ENCODE data around the gene RALGAPA1. TPM values are rescaled to one million over a fixed set of nuclear protein-coding genes. Genes with fewer than 3 reads are reported as not detected.
"Not testable (repeated sequence)": the region's sequence is repeated elsewhere in the genome, so short reads cannot be mapped to it uniquely, and the experiment has no call there.

Gene RALGAPA1
- polyA plus RNA-seq, 1 donor (not counting 4 experiments of a cell fraction or from before 2014, with no cell fraction given), result 12.1 TPM

DNA sequence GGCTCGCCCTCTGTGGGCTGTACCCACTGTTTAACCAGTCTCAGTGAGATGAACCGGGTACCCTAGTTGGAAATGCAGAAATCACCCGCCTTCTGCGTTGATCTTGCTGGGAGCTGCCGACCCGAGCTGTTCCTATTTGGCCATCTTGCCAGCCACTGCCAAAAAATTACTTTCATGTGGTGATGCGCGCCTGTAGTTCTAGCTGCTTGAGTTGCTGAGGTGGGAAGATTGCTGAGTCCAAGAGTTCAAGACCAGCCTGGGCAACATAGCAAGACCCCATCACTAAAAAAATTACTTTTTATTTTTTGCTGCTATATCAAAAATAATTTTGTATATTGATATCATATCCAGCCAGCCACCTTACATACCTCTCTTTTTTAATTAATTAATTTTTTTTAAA, 35.4 kb upstream of the RALGAPA1 start:
- FAIRE-seq (no peak), DNase-seq (ENCODE audit: low read depth, low spot score) (no peak)
- no peaks in the 10 kb centered on the region for H3K9me1 ChIP-seq (ENCODE audit: control insufficient read depth, extremely low read depth, insufficient read depth, low read length)
- H3K9ac ChIP-seq (ENCODE audit: control insufficient read depth, extremely low read depth, insufficient read depth, low read length), result no peak overlapping the region
- no peak overlapping the region for H3K27ac ChIP-seq (ENCODE audit: control insufficient read depth, insufficient read depth, low read length)
- H3K9me3 ChIP-seq (ENCODE audit: control insufficient read depth, low read depth, low read length), result no peaks in the 10 kb centered on the region
- H3K27me3 ChIP-seq (ENCODE audit: control insufficient read depth, extremely low read depth, insufficient read depth, low read length), result no peaks in the 10 kb centered on the region
- H3K4me1 ChIP-seq (ENCODE audit: control insufficient read depth, extremely low read depth, insufficient read depth, low read length), result no peaks in the 10 kb centered on the region
- no peaks in the 10 kb centered on the region for H4K20me1 ChIP-seq (ENCODE audit: control insufficient read depth, extremely low read depth, insufficient read depth, low read length)
- no peaks in the 10 kb centered on the region for H3K79me2 ChIP-seq (ENCODE audit: control insufficient read depth, insufficient read depth, low read length)
- no peak overlapping the region for H3K4me2 ChIP-seq (ENCODE audit: control insufficient read depth, extremely low read depth, insufficient read depth, low read depth, low read length)
- dilution Hi-C loops (cut with MboI; ENCODE audit: extremely low pct_ligation_motif_present, low sequenced_read_pairs), result no loop called here
- no peak for TF ChIP-seq EZH2 (IDR thresholded peaks at IDR 0.05; ENCODE audit: low read length)
- TF ChIP-seq, protein P1, sequence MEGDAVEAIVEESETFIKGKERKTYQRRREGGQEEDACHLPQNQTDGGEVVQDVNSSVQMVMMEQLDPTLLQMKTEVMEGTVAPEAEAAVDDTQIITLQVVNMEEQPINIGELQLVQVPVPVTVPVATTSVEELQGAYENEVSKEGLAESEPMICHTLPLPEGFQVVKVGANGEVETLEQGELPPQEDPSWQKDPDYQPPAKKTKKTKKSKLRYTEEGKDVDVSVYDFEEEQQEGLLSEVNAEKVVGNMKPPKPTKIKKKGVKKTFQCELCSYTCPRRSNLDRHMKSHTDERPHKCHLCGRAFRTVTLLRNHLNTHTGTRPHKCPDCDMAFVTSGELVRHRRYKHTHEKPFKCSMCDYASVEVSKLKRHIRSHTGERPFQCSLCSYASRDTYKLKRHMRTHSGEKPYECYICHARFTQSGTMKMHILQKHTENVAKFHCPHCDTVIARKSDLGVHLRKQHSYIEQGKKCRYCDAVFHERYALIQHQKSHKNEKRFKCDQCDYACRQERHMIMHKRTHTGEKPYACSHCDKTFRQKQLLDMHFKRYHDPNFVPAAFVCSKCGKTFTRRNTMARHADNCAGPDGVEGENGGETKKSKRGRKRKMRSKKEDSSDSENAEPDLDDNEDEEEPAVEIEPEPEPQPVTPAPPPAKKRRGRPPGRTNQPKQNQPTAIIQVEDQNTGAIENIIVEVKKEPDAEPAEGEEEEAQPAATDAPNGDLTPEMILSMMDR (optimal IDR thresholded peaks at IDR 0.05 in 1 of 3, IDR thresholded peaks at IDR 0.05 in 1 of 3, conservative IDR thresholded peaks at IDR 0.05 in 1 of 3; ENCODE audit: extremely low read depth in 1 of 3, insufficient read depth in 2 of 3, low read length in 3 of 3), result no peak
- peaks cover 0 to 4% of the 10 kb centered on the region in 2 experiments for H3K36me3 ChIP-seq (ENCODE audit: control insufficient read depth in 2 of 2, extremely low read depth in 1 of 2, insufficient read depth in 2 of 2, low read length in 2 of 2)
- no peak overlapping the region for H3K4me3 ChIP-seq (ENCODE audit: control insufficient read depth in 2 of 3, extremely low read depth in 1 of 3, insufficient read depth in 2 of 3, low read depth in 1 of 3, low read length in 3 of 3)
- no peak overlapping the region for H2AFZ ChIP-seq (ENCODE audit: control insufficient read depth, low read length)

DNA sequence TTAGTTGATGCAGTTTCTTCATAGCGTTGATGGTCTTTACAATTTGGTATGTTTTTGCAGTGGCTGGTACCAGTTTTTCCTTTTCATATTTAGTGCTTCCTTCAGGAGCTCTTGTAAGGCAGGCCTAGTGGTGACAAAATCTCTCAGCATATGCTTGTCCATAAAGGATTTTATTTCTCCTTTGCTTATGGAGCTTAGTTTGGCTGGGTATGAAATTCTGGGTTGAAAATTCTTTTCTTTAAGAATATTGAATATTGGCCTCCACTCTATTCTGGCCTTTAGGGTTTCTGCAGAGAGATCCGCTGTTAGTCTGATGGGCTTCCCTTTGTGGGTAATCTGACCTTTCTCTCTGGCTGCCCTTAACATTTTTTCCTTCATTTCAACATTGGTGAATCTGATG, 33.1 kb upstream of the RALGAPA1 start:
- H2AFZ ChIP-seq (ENCODE audit: control insufficient read depth, low read length); H3K9me1 ChIP-seq (ENCODE audit: control insufficient read depth, extremely low read depth, insufficient read depth, low read length); H3K4me3 ChIP-seq (ENCODE audit: control insufficient read depth in 2 of 3, extremely low read depth in 1 of 3, insufficient read depth in 2 of 3, low read depth in 1 of 3, low read length in 3 of 3); H3K9ac ChIP-seq (ENCODE audit: control insufficient read depth, extremely low read depth, insufficient read depth, low read length); FAIRE-seq; H4K20me1 ChIP-seq (ENCODE audit: control insufficient read depth, extremely low read depth, insufficient read depth, low read length); H3K4me2 ChIP-seq (ENCODE audit: control insufficient read depth, extremely low read depth, insufficient read depth, low read depth, low read length); H3K27me3 ChIP-seq (ENCODE audit: control insufficient read depth, extremely low read depth, insufficient read depth, low read length); DNase-seq (ENCODE audit: low read depth, low spot score); H3K79me2 ChIP-seq (ENCODE audit: control insufficient read depth, insufficient read depth, low read length); H3K27ac ChIP-seq (ENCODE audit: control insufficient read depth, insufficient read depth, low read length); dilution Hi-C loops (cut with MboI; ENCODE audit: extremely low pct_ligation_motif_present, low sequenced_read_pairs); H3K4me1 ChIP-seq (ENCODE audit: control insufficient read depth, extremely low read depth, insufficient read depth, low read length); H3K9me3 ChIP-seq (ENCODE audit: control insufficient read depth, low read depth, low read length); H3K36me3 ChIP-seq (ENCODE audit: control insufficient read depth in 2 of 2, extremely low read depth in 1 of 2, insufficient read depth in 2 of 2, low read length in 2 of 2): not testable (repeated sequence)

DNA sequence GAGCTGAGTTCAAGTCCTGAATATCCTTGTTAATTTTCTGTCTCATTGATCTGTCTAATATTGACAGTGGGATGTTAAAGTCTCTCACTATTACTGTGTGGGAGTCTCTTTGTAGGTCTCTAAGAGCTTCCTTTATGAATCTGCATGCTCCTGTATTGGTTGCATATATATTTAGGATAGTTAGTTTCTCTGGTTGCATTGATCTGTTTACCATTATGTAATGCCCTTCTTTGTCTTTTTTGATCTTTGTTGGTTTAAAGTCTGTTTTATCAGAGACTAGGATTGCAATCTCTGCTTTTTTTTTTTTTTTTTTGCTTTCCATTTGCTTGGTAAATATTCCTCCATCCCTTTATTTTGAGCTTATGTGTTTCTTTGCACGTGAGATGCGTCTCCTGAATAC, 32.6 kb upstream of the RALGAPA1 start:
- H2AFZ ChIP-seq (ENCODE audit: control insufficient read depth, low read length); H3K4me2 ChIP-seq (ENCODE audit: control insufficient read depth, extremely low read depth, insufficient read depth, low read depth, low read length); H3K79me2 ChIP-seq (ENCODE audit: control insufficient read depth, insufficient read depth, low read length); H3K4me1 ChIP-seq (ENCODE audit: control insufficient read depth, extremely low read depth, insufficient read depth, low read length); DNase-seq (ENCODE audit: low read depth, low spot score); H3K4me3 ChIP-seq (ENCODE audit: control insufficient read depth in 2 of 3, extremely low read depth in 1 of 3, insufficient read depth in 2 of 3, low read depth in 1 of 3, low read length in 3 of 3); H3K9me3 ChIP-seq (ENCODE audit: control insufficient read depth, low read depth, low read length); H3K27ac ChIP-seq (ENCODE audit: control insufficient read depth, insufficient read depth, low read length); H3K27me3 ChIP-seq (ENCODE audit: control insufficient read depth, extremely low read depth, insufficient read depth, low read length); H3K9me1 ChIP-seq (ENCODE audit: control insufficient read depth, extremely low read depth, insufficient read depth, low read length); H4K20me1 ChIP-seq (ENCODE audit: control insufficient read depth, extremely low read depth, insufficient read depth, low read length); dilution Hi-C loops (cut with MboI; ENCODE audit: extremely low pct_ligation_motif_present, low sequenced_read_pairs); H3K9ac ChIP-seq (ENCODE audit: control insufficient read depth, extremely low read depth, insufficient read depth, low read length); FAIRE-seq; H3K36me3 ChIP-seq (ENCODE audit: control insufficient read depth in 2 of 2, extremely low read depth in 1 of 2, insufficient read depth in 2 of 2, low read length in 2 of 2): not testable (repeated sequence)
